B cell (primary cell): Measurements from ENCODE around the gene RAD9B. TPM values are rescaled to one million over a fixed set of nuclear protein-coding genes. Genes with fewer than 3 reads are reported as not detected.
"Not testable (repeated sequence)": the region's sequence is repeated elsewhere in the genome, so short reads cannot be mapped to it uniquely, and the experiment has no call there.

Experiments used
- ATAC-seq: fragments of 200-7000 bp; cut with Tn5 transposase; one replicate; pipeline ENCODE4 v1.10.0; 2021; ENCODE audit warnings: low read depth, mild to moderate bottlenecking, moderate number of reproducible peaks, moderate library complexity
- CTCF ChIA-PET: fragments of 350-600 bp; sonication (Branson Sonifier 250); formaldehyde crosslinking; loops from one replicate; lab custom pipeline; 2021; ENCODE audit warnings: antibody characterized with exemption, inconsistent platforms; lab: Charles Lee
- POLR2A ChIA-PET: fragments of 350-600 bp; sonication (Branson Sonifier 250); formaldehyde crosslinking; loops from one replicate; lab custom pipeline; 2021; ENCODE audit warnings: antibody characterized with exemption; lab: Charles Lee
- DNase-seq: peaks from one replicate; pipeline ENCODE4 v3.0.0; 2013
- H2AFZ ChIP-seq: 2 replicates; pipeline ENCODE4 v1.6.1; 2012; ENCODE audit warnings: mild to moderate bottlenecking, low read depth, low read length; ENCODE audit not compliant: insufficient read depth, poor library complexity, severe bottlenecking
- H3K27ac ChIP-seq, 2 donors: 1 replicate in 1 of 2; 2 replicates in 1 of 2; pipeline ENCODE4 v1.5.1; 2012 to 2013; ENCODE audit warnings: low read length in 2 of 2, mild to moderate bottlenecking in 2 of 2, moderate library complexity in 1 of 2
- H3K27me3 ChIP-seq, 4 experiments: fragments of 200-600 bp in 1 of 4; sonication (generic) in 1 of 4; replicated peaks in 1 of 4; 1 replicate in 2 of 4; 2 replicates in 2 of 4; pipeline versions ENCODE4 v1.6.1 to v1.7.0; 2013 to 2016; ENCODE audit warnings: low read length in 3 of 4, mild to moderate bottlenecking in 2 of 4, mixed read lengths in 1 of 4, moderate library complexity in 1 of 4; ENCODE audit not compliant: insufficient read depth in 4 of 4, control insufficient read depth in 3 of 4; ENCODE audit errors: control extremely low read depth in 1 of 4
- H3K36me3 ChIP-seq, 2 experiments: replicated peaks in 1 of 2; 1 replicate in 1 of 2; 2 replicates in 1 of 2; pipeline versions ENCODE4 v1.6.1 to v1.7.1; 2013; ENCODE audit warnings: low read length in 1 of 2; ENCODE audit not compliant: insufficient read depth in 2 of 2, control insufficient read depth in 1 of 2; ENCODE audit errors: control extremely low read depth in 1 of 2, extremely low read depth in 1 of 2
- H3K4me1 ChIP-seq, 2 donors: fragments of 200-600 bp in 1 of 2; sonication (generic) in 1 of 2; 1 replicate in 1 of 2; 2 replicates in 1 of 2; pipeline versions ENCODE4 v1.5.1 to v1.6.1; 2013 to 2017; ENCODE audit warnings: low read length in 2 of 2; ENCODE audit not compliant: control insufficient read depth in 2 of 2, insufficient read depth in 2 of 2
- H3K4me2 ChIP-seq: replicated peaks from 2 replicates; pipeline ENCODE3; 2012; ENCODE audit warnings: mild to moderate bottlenecking, low read depth, low read length; ENCODE audit not compliant: poor library complexity, severe bottlenecking
- H3K4me3 ChIP-seq, 5 experiments: fragments of 200-600 bp in 1 of 5; sonication (generic) in 1 of 5; 1 replicate in 3 of 5; 2 replicates in 2 of 5; pipeline versions ENCODE4 v1.5.1 to v1.7.0; 2011 to 2016; ENCODE audit warnings: low read length in 4 of 5, mild to moderate bottlenecking in 4 of 5, low read depth in 2 of 5, control low read depth in 1 of 5, moderate library complexity in 1 of 5; ENCODE audit not compliant: insufficient read depth in 1 of 5; ENCODE audit errors: control extremely low read depth in 1 of 5, extremely low read depth in 1 of 5
- H3K79me2 ChIP-seq: fragments of 200-600 bp; sonication (generic); one replicate; pipeline ENCODE4 v1.6.0; 2016; ENCODE audit warnings: low read length; ENCODE audit not compliant: control insufficient read depth, insufficient read depth
- H3K9ac ChIP-seq: fragments of 200-600 bp; sonication (generic); 2 replicates; pipeline ENCODE4 v1.6.1; 2017; ENCODE audit warnings: mild to moderate bottlenecking, low read length, moderate library complexity
- H3K9me3 ChIP-seq, 3 donors: one replicate each; pipeline versions ENCODE4 v1.6.1 to v1.7.1; 2013; ENCODE audit warnings: low read length in 2 of 3; ENCODE audit not compliant: control insufficient read depth in 2 of 3, insufficient read depth in 1 of 3; ENCODE audit errors: control extremely low read depth in 1 of 3
- H4K20me1 ChIP-seq: 2 replicates; pipeline ENCODE4 v1.6.0; 2012; ENCODE audit warnings: mild to moderate bottlenecking, low read length; ENCODE audit not compliant: insufficient read depth, control insufficient read depth, poor library complexity, severe bottlenecking
- H3K27ac Mint-ChIP-seq: one replicate; pipeline ENCODE4 v1.8.0; 2021; ENCODE audit warnings: mixed read lengths
- H3K27me3 Mint-ChIP-seq: one replicate; pipeline ENCODE4 v1.8.0; 2021; ENCODE audit warnings: mixed read lengths
- H3K4me1 Mint-ChIP-seq: one replicate; pipeline ENCODE4 v1.8.0; 2021; ENCODE audit warnings: mixed read lengths
- H3K4me3 Mint-ChIP-seq: one replicate; pipeline ENCODE4 v1.8.0; 2021; ENCODE audit warnings: mixed read lengths
- H3K9me3 Mint-ChIP-seq: one replicate; pipeline ENCODE4 v1.8.0; 2022; ENCODE audit warnings: mixed read lengths; ENCODE audit not compliant: insufficient read depth
- CTCF ChIP-seq: fragments of 200-600 bp; IDR thresholded peaks from one replicate; pipeline ENCODE4 v1.8.0; 2022; ENCODE audit warnings: antibody characterized with exemption, mild to moderate bottlenecking
- EZH2 ChIP-seq: IDR thresholded peaks from 2 replicates; pipeline ENCODE4 v1.6.1; 2012; ENCODE audit warnings: borderline replicate concordance, low read depth, mild to moderate bottlenecking, moderate library complexity, low read length; ENCODE audit not compliant: insufficient read depth, poor library complexity, severe bottlenecking
- WGBS: methylation state at CpG from one replicate; pipeline ENCODE4 v1.1.5; 2013; ENCODE audit warnings: missing lambda C conversion rate; ENCODE audit not compliant: insufficient coverage; 5-methylcytosine and 5-hydroxymethylcytosine counted together
- intact Hi-C: fragments of 100-400 bp; cut with micrococcal nuclease; formaldehyde crosslinking; loops from one replicate; pipeline ENCODE4 v1.10.0; 2022
- polyA plus RNA-seq: library from polyadenylated mRNA; depleted of rRNA; stranded (reverse); fragments of >200 nt; gene quantifications from 2 replicates; pipeline ENCODE4 v1.2.3, GENCODE V29; 2012
- total RNA-seq, 2 donors: library from RNA; stranded (reverse); fragments of 120-200 nt in 1 of 2; gene quantifications; 1 replicate in 1 of 2; 2 replicates in 1 of 2; pipeline versions ENCODE4 v1.2.3 to v1.2.4, GENCODE V29; 2013 to 2022

Gene RAD9B
- total and polyA plus RNA-seq, 2 donors (not counting 1 experiment from before 2014, with no cell fraction given): 0.75 to 1.5 TPM

- Histone ChIP-seq H3K36me3 (peaks cover 7 to 56% of the 10 kb centered on the region in 2 experiments), H3K4me3 (no peak overlapping the region), H3K27ac (peak overlapping the region; percentile 17 to 55), H3K4me2 (peak overlapping the region; percentile 44), H2AFZ (no peak overlapping the region), H3K79me2 (peaks cover 95% of the 10 kb centered on the region), H4K20me1 (peaks cover 42% of the 10 kb centered on the region), H3K4me1 (peaks cover 0 to 13% of the 10 kb centered on the region in 2 donors), H3K27me3 (no peaks in the 10 kb centered on the region), H3K9me3 (no peaks in the 10 kb centered on the region), H3K9ac (no peak overlapping the region)
- Mint-ChIP-seq H3K4me3 (peak overlapping the region; percentile 44), H3K4me1 (peaks cover 30% of the 10 kb centered on the region), H3K27ac (peak overlapping the region; percentile 81), H3K9me3 (no peaks in the 10 kb centered on the region), H3K27me3 (no peaks in the 10 kb centered on the region)
- ChIA-PET POLR2A (interaction anchor here (0.5 to 0.7 kb wide), 3 partner anchors 72 to 86 kb away, joined by 3 to 7 read pairs (median 3); partner anchors contain the start of gene FAM216A), CTCF (interaction anchor here (0.7 to 9.3 kb wide), 10 partner anchors 9 to 284 kb away, joined by 3 to 71 read pairs (median 4); partner anchors contain the start of gene ARPC3)
- no peak for DNase-seq
- 91% methylated on average over 4 of the region's 7 CpGs for WGBS
- TF ChIP-seq EZH2 (no peak), CTCF (no peak)
- intact Hi-C loops: no loop called here
- peak; percentile 31 for ATAC-seq
Measured at GRCh38 chr12:110543252-110543959, 41.3 kb downstream of the RAD9B start.

- no peak overlapping the region for H3K4me3 ChIP-seq
- ATAC-seq: no peak
- intact Hi-C loops: no loop called here
- H3K27me3 ChIP-seq: no peaks in the 10 kb centered on the region
- DNase-seq: no peak
- no peak for TF ChIP-seq EZH2
- TF ChIP-seq CTCF: no peak
- Mint-ChIP-seq H3K27ac (peak overlapping the region; percentile 81), H3K9me3 (no peaks in the 10 kb centered on the region), H3K4me3 (no peak overlapping the region), H3K4me1 (peaks cover 30% of the 10 kb centered on the region), H3K27me3 (no peaks in the 10 kb centered on the region)
- no peaks in the 10 kb centered on the region for H3K9me3 ChIP-seq
- WGBS: no CpG with 5 or more reads among the region's 4 CpGs
- H3K4me1 ChIP-seq: peaks cover 0 to 13% of the 10 kb centered on the region in 2 donors
- H3K4me2 ChIP-seq: no peak overlapping the region
- ChIA-PET POLR2A (interaction anchor here (0.5 to 0.7 kb wide), 3 partner anchors 72 to 87 kb away, joined by 3 to 7 read pairs (median 3); partner anchors contain the start of gene FAM216A), CTCF (interaction anchor here (0.7 to 9.3 kb wide), 9 partner anchors 11 to 283 kb away, joined by 3 to 71 read pairs (median 4); partner anchors contain the start of gene ARPC3)
- peaks cover 12 to 56% of the 10 kb centered on the region in 2 experiments for H3K36me3 ChIP-seq
- H3K79me2 ChIP-seq: peaks cover 95% of the 10 kb centered on the region
- H3K9ac ChIP-seq: no peak overlapping the region
- no peak overlapping the region for H2AFZ ChIP-seq
- H4K20me1 ChIP-seq: peaks cover 39% of the 10 kb centered on the region
- peak overlapping the region in 1 of 2 donors; percentile 55 for H3K27ac ChIP-seq
Measured at GRCh38 chr12:110543965-110544364, 41.8 kb downstream of the RAD9B start.

- peaks cover 35% of the 10 kb centered on the region for H4K20me1 ChIP-seq
- peaks cover 35% of the 10 kb centered on the region for H3K4me1 Mint-ChIP-seq
- H3K27ac Mint-ChIP-seq, DNase-seq, H3K4me2 ChIP-seq, H3K27ac ChIP-seq, H3K27me3 Mint-ChIP-seq, H3K9me3 ChIP-seq, H3K4me3 Mint-ChIP-seq, POLR2A ChIA-PET, ATAC-seq, H3K9me3 Mint-ChIP-seq, H3K4me3 ChIP-seq, H2AFZ ChIP-seq, H3K9ac ChIP-seq, H3K27me3 ChIP-seq: not testable (repeated sequence)
- intact Hi-C loops: loop anchor here (5.0 kb wide), 1 partner anchor 37 kb away; the partner anchor contains the start of gene PPTC7
- CTCF ChIA-PET: interaction anchor here (9.3 kb wide), 1 partner anchor 56 kb away, joined by 71 read pairs; no protein-coding TSS in a partner anchor
- H3K4me1 ChIP-seq: peaks cover 0 to 13% of the 10 kb centered on the region in 2 donors
- H3K36me3 ChIP-seq: peaks cover 12 to 52% of the 10 kb centered on the region in 2 experiments
- no CpG with 5 or more reads among the region's 4 CpGs for WGBS
- H3K79me2 ChIP-seq: peaks cover 94% of the 10 kb centered on the region
Measured at GRCh38 chr12:110545259-110545658, 43.1 kb downstream of the RAD9B start.
